Upper lobe of left lung (tissue), 6 donors: Measurements from ENCODE around the gene TENM3. TPM values are rescaled to one million over a fixed set of nuclear protein-coding genes. Genes with fewer than 3 reads are reported as not detected.

Experiments used
- ATAC-seq, 2 donors: fragments of 200-7000 bp; cut with Tn5 transposase; one replicate each; pipeline ENCODE4 v1.9.1; 2022; ENCODE audit warnings: mild to moderate bottlenecking in 2 of 2, moderate library complexity in 2 of 2; ENCODE audit not compliant: low FRiP score in 2 of 2
- DNase-seq, 2 donors: peaks; one replicate each; pipeline ENCODE4 v3.0.0-alpha.2; 2019 to 2020
- H3K27ac ChIP-seq, 4 donors: fragments of 200-600 bp; sonication (generic); one replicate each; pipeline ENCODE4 v1.5.1; 2016 to 2019
- H3K27me3 ChIP-seq, 4 donors: fragments of 200-600 bp; sonication (generic); one replicate each; pipeline ENCODE4 v1.5.1; 2017 to 2019
- H3K36me3 ChIP-seq, 4 donors: fragments of 200-600 bp; sonication (generic); one replicate each; pipeline ENCODE4 v1.5.1; 2016 to 2019
- H3K4me1 ChIP-seq, 4 donors: fragments of 200-600 bp; sonication (generic); one replicate each; pipeline ENCODE4 v1.5.1; 2018 to 2019
- H3K4me3 ChIP-seq, 4 donors: fragments of 200-600 bp; sonication (generic); one replicate each; pipeline ENCODE4 v1.5.1; 2017 to 2019; ENCODE audit warnings: mild to moderate bottlenecking in 2 of 4, moderate library complexity in 1 of 4
- H3K9me3 ChIP-seq, 4 donors: fragments of 200-600 bp; sonication (generic); one replicate each; pipeline ENCODE4 v1.5.1; 2018 to 2019
- EP300 ChIP-seq, 4 donors: sonication (generic); formaldehyde crosslinking; IDR thresholded peaks; one replicate each; pipeline ENCODE4 v1.5.1; 2017; ENCODE audit warnings: antibody characterized with exemption in 4 of 4, control low read depth in 2 of 4
- POLR2A ChIP-seq, 4 donors: fragments of 450-650 bp; IDR thresholded peaks; one replicate each; pipeline ENCODE4 v1.5.1; 2016 to 2017; ENCODE audit warnings: antibody characterized with exemption in 4 of 4, mild to moderate bottlenecking in 2 of 4
- POLR2AphosphoS5 ChIP-seq, 2 donors: sonication (generic); formaldehyde crosslinking; IDR thresholded peaks; one replicate each; pipeline ENCODE4 v1.5.1; 2017; ENCODE audit warnings: antibody characterized with exemption in 2 of 2
- whole genome bisulfite sequencing, 2 donors: methylation state at CpG; one replicate each; pipeline ENCODE4 v1.1.5; 2017 to 2018; 5-methylcytosine and 5-hydroxymethylcytosine counted together
- total RNA-seq, 6 donors: library from RNA; depleted of rRNA in 4 of 6; stranded (reverse); fragments of >200 nt in 4 of 6; gene quantifications; one replicate each; pipeline versions ENCODE4 v1.1.0 to v1.2.1, GENCODE V29; 2016 to 2021
- TF ChIP-seq, protein P1 (sequence below), 6 experiments: fragments of 450-650 bp in 4 of 6; fragments of 200-600 bp in 2 of 6; sonication (generic) in 2 of 6; IDR thresholded peaks; one replicate each; pipeline ENCODE4 v1.5.1; 2016 to 2019; ENCODE audit warnings: antibody characterized with exemption in 6 of 6
- donor health status: DM: no; HTN: no; CAD: no; lungs with moderate emphysema.
- donor health status: DM: no; HTN: yes; CAD: no; lungs with severe emphysema.

TENM3 gene
- total RNA-seq, 6 donors from 2014 or later = 0.33 to 7.1 (median 1.1) TPM

DNA sequence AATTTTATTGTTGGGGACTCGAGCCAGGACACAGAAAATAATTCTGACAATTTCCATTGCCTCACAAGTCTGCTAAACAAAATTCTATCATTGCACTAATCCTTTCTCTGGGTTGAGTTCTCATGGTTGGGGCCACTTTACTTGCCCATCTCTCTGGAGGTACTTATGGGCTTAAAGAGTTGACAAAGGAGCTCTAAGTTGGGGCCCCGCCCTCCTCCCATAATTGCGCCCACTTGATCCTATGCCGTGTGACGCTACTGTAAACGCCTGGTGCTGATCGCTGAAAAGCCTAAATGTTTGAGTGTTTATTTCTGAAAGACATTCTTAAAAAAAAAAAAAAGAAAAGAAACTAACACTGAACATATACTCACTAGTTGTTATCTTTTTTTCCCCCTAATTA, 103.0 kb downstream of the TENM3 start:
- 58 to 64% methylated on average over 7 of the region's 7 CpGs for WGBS, 2 donors

DNA sequence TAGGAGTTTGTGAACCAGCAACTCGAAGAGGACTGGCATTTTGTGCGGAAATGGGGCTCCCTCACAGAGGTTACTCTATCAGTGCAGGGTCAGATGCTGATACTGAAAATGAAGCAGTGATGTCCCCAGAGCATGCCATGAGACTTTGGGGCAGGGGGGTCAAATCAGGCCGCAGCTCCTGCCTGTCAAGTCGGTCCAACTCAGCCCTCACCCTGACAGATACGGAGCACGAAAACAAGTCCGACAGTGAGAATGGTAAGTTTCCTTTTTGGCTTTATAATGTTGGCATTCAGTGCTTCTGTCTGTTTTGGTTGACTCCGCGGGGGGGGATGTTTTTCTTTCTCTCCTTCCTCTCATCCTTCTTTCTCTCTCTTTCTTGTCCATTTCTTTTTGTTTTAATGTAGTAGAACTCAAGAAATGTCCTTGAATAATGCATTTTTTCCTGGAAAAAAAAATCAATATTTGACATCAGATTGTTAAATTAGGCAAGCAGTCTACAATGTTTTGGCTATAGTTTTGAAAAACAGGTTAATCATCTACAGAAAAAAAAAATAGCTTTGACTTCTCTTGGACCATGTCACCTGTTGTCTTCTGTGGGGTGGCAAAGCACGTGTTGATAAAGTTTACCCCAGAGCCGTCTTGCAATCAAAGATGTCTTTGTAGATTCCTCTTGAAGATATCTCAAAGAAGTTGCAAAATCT, 103.6 kb downstream of the TENM3 start:
- Histone ChIP-seq H3K36me3 (no peaks in the 10 kb centered on the region), H3K27me3 (no peaks in the 10 kb centered on the region), H3K9me3 (no peaks in the 10 kb centered on the region), H3K27ac (no peak overlapping the region), H3K4me3 (no peak overlapping the region), H3K4me1 (no peaks in the 10 kb centered on the region)
- ATAC-seq = no peak
- TF ChIP-seq POLR2AphosphoS5 (IDR thresholded peaks at IDR 0.05) = no peak
- TF ChIP-seq, protein P1, sequence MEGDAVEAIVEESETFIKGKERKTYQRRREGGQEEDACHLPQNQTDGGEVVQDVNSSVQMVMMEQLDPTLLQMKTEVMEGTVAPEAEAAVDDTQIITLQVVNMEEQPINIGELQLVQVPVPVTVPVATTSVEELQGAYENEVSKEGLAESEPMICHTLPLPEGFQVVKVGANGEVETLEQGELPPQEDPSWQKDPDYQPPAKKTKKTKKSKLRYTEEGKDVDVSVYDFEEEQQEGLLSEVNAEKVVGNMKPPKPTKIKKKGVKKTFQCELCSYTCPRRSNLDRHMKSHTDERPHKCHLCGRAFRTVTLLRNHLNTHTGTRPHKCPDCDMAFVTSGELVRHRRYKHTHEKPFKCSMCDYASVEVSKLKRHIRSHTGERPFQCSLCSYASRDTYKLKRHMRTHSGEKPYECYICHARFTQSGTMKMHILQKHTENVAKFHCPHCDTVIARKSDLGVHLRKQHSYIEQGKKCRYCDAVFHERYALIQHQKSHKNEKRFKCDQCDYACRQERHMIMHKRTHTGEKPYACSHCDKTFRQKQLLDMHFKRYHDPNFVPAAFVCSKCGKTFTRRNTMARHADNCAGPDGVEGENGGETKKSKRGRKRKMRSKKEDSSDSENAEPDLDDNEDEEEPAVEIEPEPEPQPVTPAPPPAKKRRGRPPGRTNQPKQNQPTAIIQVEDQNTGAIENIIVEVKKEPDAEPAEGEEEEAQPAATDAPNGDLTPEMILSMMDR (IDR thresholded peaks at IDR 0.05) = no peak
- TF ChIP-seq EP300 (IDR thresholded peaks at IDR 0.05) = no peak
- no peak for TF ChIP-seq POLR2A (IDR thresholded peaks at IDR 0.05)
- no peak for DNase-seq
- 44 to 47% methylated on average over 11 of the region's 11 CpGs for WGBS, 2 donors

More for the DNA sequence above, 103.0 kb downstream of the TENM3 start:
- no peaks in the 10 kb centered on the region for H3K9me3 ChIP-seq
- H3K4me3 ChIP-seq = no peak overlapping the region
- DNase-seq = no peak
- H3K4me1 ChIP-seq = no peaks in the 10 kb centered on the region
- ATAC-seq = no peak
- H3K36me3 ChIP-seq = no peaks in the 10 kb centered on the region
- no peak overlapping the region for H3K27ac ChIP-seq
- no peaks in the 10 kb centered on the region for H3K27me3 ChIP-seq
- TF ChIP-seq EP300 (IDR thresholded peaks at IDR 0.05) (no peak), POLR2AphosphoS5 (IDR thresholded peaks at IDR 0.05) (no peak), POLR2A (IDR thresholded peaks at IDR 0.05) (no peak)
- TF ChIP-seq, protein P1 (IDR thresholded peaks at IDR 0.05) = no peak

DNA sequence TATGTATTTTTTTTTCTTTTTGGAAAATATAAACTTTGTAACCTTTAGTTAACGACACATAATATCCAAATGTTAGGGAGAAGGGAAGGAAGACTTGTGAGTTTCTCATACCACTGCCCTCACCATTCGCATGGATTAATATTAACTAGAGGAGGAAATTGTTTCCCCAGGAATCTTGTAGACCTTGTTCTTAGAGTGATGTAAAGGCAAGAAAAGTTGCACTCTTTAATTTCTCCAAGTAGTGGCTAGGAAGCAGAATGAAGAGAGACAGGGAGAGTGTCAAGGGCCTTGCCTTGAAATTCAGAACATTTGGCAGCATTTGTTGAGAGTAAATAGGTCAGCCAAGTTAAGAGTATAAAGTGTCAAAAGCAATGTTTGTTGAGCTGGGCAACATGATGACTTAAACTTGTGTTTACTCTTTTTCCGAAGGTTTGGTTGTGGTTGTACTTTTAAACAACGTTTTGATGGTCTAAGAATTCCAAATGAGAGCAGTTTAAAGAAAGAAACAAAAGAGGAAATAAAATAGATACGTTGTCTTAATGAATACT, 105.7 kb downstream of the TENM3 start:
- Histone ChIP-seq H3K9me3 (no peaks in the 10 kb centered on the region), H3K4me3 (no peak overlapping the region), H3K36me3 (no peaks in the 10 kb centered on the region), H3K27ac (no peak overlapping the region), H3K27me3 (no peaks in the 10 kb centered on the region), H3K4me1 (no peaks in the 10 kb centered on the region)
- TF ChIP-seq EP300 (IDR thresholded peaks at IDR 0.05) (no peak), POLR2AphosphoS5 (IDR thresholded peaks at IDR 0.05) (no peak), POLR2A (IDR thresholded peaks at IDR 0.05) (no peak)
- TF ChIP-seq, protein P1 (IDR thresholded peaks at IDR 0.05) = no peak
- WGBS, 2 donors = 48 to 51% methylated on average over 5 of the region's 5 CpGs
- no peak for ATAC-seq
- no peak for DNase-seq

DNA sequence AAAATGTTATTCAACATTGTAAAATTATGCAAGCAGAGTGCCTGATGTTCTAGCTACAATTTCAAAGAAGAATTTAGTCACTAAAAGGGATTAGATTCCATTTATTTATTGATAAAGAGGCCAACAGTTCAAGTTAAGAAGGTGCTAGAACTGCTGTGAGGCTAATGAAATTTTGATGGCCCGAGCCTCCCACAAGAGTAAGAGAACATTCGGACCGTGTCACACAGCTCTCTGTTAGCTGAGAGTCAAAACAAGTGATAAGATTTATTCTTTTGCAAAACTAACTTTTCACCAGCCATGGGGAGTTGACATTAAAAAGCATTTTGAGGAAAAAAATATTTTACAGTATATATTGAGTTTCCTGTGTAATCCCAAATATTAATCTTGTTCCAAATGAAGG, 106.8 kb downstream of the TENM3 start:
- H3K27ac ChIP-seq = no peak overlapping the region
- no peak overlapping the region for H3K4me3 ChIP-seq
- no peaks in the 10 kb centered on the region for H3K36me3 ChIP-seq
- H3K4me1 ChIP-seq = no peaks in the 10 kb centered on the region
- H3K9me3 ChIP-seq = no peaks in the 10 kb centered on the region
- ATAC-seq (no peak), DNase-seq (no peak)
- TF ChIP-seq, protein P1 (IDR thresholded peaks at IDR 0.05) = no peak
- TF ChIP-seq POLR2A (IDR thresholded peaks at IDR 0.05) (no peak), POLR2AphosphoS5 (IDR thresholded peaks at IDR 0.05) (no peak), EP300 (IDR thresholded peaks at IDR 0.05) (no peak)
- no peaks in the 10 kb centered on the region for H3K27me3 ChIP-seq
- 48 to 57% methylated on average over 3 of the region's 3 CpGs for WGBS, 2 donors

DNA sequence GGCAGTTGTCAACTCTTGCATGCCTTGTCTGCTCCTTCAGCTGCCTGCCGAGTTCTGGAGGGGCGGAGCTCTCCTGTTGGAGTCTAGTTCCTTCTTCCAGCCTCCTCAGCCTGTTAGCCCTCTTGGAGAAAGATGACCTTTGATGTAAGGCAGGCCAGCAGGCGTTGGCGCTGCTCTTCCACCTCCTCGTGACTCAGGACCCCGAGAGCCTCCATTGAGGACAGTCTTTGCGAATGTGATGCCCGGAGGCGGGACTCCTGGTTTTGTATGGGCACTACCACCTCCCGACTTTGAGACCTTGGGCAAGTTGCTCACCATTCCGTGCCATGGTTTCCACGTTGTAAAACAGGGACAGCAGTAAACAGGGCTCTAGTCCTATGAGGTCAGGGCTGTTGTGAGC, 108.3 kb downstream of the TENM3 start:
- no peak overlapping the region for H3K27ac ChIP-seq
- no peak overlapping the region for H3K4me3 ChIP-seq
- 86 to 87% methylated on average over 10 to 12 of the region's 12 CpGs for WGBS, 2 donors
- ATAC-seq (no peak), DNase-seq (no peak)
- no peaks in the 10 kb centered on the region for H3K4me1 ChIP-seq
- no peaks in the 10 kb centered on the region for H3K27me3 ChIP-seq
- TF ChIP-seq POLR2AphosphoS5 (IDR thresholded peaks at IDR 0.05) (no peak), POLR2A (IDR thresholded peaks at IDR 0.05) (no peak)
- TF ChIP-seq, protein P1 (IDR thresholded peaks at IDR 0.05) = no peak
- no peaks in the 10 kb centered on the region for H3K36me3 ChIP-seq
- H3K9me3 ChIP-seq = no peaks in the 10 kb centered on the region
